Globus pallidus (tissue), 1 donor: Measurements from ENCODE around the gene SYNCRIP.
"Not testable (repeated sequence)": the region's sequence is repeated elsewhere in the genome, so short reads cannot be mapped to it uniquely, and the experiment has no call there.

ENCODE experiments used
- DNase-seq: peaks from one replicate; pipeline ENCODE4 v3.0.0-alpha.2; 2015; ENCODE audit warnings: low spot score

The SYNCRIP gene

GRCh38 chr6:85642774-85643536 lies at the start of gene SYNCRIP:
TSS of gene SYNCRIP (minus strand) at chr6:85642886. CDS start at chr6:85641439, 1,447 bp downstream.
- DNase-seq: peak; percentile 99

DNA sequence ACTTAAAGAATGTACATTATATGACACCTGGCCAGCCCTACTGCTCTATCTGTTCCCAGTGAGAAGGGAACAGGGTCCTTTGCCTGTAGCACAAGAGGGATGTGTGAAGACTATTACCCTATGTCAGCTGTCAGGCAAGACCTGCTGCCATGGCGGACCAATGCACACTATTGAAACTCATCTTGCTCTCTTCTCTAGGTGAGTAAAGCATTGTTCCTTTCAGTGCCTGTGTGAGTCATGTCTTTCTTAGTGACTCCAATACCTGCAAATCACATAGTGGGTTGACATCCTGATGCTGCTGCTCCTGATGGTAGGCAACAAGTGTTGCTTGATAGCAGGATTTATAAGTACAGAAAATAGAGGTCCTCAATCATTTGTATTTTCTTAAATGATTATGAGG lies 48.8 kb upstream of the SYNCRIP start:
- DNase-seq: no peak

GRCh38 chr6:85690071-85690470 lies 47.4 kb upstream of the SYNCRIP start:
- no peak for DNase-seq

DNA sequence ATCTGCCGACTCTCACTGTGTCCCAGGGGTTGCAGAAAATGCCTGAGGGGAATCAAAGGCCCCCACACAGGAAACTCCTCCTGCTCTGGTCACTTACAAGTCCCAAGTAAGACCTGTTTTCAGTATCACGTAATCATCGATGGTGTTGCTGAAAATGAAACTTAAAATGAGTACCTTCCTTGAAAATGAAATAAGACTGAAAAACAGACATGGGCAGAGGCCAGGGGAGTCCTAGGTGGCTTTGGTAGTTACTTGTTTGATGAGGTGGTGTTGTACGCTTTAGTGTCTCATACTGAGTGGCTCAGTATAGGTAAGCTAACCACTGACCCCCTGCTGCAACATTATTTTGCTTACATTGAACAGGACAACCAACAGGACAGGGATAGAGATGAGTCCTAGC lies 43.0 kb upstream of the SYNCRIP start:
- no peak for DNase-seq

DNA sequence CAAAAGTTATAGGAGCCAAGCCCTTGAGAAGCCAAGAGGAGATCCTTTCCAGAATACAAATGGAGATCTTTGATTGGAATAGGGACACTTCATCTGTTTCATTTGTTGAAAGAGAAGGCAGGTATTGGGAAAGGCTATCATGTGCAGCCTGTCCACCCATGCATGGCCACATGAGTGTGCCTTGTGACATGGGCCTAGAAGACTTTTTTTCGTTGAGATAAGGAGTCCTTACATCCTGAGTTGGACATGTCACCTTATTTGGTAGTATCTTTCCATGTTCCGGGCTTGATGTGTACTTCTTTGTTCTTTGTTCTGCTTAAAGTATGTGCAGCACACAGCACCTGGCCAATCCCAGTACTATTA lies 42.1 kb upstream of the SYNCRIP start:
- no peak for DNase-seq

DNA sequence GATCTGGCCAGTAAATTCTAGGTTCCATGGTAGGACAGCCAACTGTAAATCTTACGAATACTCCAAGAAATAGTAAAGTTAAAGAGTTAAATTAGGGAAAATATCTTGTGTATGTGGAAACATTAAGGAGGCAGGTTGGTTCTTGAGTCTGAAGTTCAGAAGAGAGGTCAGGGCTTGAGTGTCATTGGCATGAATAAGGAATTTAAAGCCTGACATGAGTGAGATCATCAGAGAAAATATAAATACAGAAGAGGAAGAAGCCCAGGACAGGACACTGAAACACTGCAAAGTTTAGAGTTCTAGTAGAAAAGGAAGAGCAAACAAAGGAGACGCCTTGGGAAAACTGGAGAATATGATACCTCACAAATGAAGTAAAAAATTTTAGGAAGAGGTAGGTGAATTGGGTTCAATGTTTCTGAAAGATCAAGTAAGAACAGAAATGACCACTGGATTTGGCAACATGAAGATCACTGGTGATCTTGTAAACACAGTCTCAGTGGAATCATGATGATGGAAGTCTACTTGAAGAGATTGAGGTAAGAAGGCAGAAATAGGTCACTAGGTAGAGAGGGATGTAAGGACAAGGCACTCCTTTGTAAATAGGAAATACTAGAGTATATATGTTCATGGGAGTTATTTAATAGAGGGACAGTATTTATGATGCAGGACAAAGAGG lies 41.6 kb upstream of the SYNCRIP start:
- DNase-seq: no peak

DNA sequence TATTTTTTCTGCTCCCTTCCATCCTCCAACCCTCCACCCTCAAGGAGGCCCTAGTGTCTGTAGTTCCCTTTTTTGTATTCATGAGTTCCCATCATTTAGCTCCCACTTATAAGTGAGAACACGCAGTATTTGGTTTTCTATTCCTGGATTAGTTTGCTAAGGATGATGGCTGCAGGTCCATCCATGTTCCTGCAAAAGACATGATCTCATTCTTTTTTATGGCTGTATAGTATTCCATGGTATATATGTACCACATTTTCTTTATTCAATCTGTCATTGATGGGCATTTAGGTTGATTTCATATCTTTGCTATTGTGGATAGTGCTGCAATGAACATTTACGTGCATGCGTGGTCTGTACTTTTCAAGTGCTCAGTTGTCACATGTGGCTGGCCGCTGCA lies 39.2 kb upstream of the SYNCRIP start:
- not testable (repeated sequence) for DNase-seq

DNA sequence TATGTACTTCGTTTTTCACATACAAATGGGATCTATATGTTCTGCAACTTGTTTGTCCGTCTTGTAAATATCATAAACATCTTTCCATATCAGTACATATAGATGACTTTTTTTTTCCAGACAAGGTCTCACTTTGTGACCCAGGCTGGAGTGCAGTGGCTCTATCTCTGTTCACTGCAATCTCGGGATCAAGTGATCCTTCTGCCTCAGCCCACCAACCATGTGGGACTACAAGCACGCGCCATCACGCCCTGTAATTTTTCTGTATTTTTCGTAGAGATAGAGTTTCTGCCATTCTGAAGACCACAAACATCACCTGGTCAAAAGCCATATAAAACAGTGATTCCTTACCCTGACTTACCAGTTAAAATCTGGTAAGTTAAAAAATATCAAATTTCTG lies 37.7 kb upstream of the SYNCRIP start:
- DNase-seq: no peak

DNA sequence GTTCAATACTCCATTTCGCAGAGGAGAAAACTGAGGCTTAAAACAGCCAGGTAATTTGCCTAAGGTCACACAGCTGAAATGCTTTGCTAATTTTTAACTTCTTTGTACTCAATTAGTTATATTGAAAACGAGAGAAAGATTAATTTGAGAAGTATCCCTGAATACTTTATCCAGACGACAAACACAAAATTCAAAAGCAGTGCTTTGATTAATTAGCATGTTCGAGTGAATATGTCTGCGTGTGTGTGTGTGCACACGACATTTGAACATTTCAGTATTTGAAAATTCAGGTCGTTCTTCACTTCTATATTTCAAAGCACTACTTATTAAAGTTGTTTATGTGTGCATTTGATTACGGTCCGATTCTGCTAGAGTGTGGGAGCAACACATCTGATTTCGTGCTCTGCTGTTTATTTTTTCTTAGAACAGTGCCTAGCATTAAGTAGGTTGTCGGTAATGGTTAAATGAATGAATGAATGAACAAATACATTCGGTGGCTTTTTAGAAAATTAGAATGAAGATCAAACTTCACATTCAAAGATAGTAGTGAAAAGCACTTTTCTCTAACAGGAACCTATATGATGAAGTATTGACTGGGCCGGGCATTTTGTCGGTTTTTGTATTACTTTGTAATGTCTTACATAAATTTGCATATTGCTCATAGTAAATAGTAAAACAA lies 36.9 kb upstream of the SYNCRIP start:
- no peak for DNase-seq

DNA sequence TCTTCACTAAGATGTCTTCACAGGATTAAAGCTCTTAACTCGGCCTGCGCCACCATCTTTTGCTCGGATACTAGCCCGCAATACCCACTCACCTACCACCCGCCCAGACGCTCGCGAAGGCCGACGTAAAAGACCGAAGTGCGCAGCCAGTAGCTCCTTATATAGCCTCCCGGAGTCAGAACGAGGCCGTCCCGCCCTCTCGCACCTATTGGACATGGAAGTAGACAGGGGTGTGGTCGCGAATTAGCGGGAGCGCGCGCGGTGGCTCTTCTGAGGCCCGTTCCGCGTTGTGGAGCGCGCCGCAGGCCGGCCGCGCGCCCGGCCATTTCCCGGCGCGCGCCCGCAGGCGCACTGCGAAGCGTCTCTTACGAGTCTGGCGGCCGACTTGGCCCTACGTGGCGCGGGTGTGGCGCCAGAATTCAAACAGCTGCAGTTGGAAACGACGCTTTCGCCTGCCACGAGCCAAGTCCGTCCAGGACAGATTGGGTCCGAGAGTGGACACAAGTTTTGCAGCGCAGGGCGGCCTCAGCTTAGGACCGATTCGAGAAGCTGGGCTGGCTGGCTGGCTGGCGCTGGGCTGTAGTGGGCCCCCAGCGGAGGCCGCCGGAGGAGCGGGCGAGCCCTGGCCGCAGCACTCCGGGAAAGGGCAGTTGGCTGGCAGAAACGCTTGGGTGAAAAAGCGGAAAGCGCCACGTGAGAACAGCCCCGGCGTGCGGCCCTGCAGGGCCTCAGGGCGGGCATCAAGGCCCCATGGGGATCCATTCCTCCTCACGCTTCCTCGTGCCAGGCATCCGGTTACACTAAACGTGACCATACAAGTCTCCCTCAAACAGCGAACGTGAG lies 36.1 kb upstream of the SYNCRIP start:
- peak; percentile 99 for DNase-seq

DNA sequence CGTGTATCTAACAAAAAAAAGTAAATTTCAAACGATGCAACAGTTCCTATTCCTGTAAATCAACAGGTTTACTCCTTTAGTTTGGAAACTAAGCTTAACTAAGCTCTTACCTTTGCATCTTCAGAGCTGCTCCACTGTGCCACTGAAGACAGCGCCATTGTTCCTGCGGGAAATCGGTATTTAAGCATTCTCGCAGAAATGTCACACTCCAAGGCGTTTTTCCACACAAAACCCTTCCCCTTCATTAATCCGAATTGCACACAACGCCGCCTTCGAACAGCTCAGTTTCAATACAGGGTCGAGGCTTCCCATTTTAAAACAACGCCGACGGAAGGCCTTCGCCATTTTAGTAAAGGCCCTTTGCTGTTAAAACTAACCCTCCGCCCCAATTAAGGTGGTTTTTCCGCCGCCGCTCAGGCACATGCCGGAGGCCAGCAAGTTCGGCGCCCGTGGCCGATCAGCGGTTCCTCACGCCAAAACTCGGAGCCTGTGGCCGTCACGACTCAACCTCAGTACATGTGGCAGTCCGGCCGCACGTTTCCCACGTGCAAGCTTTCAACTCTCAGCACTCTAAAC lies 35.4 kb upstream of the SYNCRIP start:
- peak; percentile 21 for DNase-seq

- DNase-seq: peak; percentile 66
These were observed 34.7 kb upstream of the SYNCRIP start for GRCh38 chr6:85677234-85677956.

DNA sequence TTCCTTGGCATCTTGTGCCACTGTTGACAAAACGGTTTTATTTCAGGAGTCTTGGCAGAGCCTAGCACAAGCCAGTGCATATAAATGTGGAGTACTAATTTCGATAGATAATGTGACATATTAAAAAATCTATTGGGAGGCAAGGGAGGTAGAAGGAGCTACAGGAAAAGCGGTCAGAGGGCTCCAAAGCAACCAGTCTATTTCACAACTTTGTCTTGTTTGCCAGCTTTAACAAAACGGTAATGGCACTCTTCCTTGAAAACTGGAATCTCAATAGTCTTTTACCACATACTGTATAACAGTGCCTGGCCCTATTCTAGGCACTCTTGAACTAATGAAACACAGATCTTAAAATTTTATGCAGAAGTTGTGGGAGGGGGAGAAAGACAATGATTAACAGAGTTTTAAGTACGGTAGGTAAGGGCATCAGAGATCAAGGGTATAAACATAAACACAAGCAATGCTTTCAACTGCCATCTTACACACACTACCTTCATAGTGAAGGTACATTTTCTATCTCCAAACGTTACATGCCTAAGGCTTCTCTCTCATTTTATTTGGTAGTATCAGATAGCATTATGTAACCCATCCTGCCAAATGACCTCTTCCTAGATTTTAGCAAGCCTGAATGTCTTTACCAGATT lies 33.5 kb upstream of the SYNCRIP start:
- no peak for DNase-seq

DNA sequence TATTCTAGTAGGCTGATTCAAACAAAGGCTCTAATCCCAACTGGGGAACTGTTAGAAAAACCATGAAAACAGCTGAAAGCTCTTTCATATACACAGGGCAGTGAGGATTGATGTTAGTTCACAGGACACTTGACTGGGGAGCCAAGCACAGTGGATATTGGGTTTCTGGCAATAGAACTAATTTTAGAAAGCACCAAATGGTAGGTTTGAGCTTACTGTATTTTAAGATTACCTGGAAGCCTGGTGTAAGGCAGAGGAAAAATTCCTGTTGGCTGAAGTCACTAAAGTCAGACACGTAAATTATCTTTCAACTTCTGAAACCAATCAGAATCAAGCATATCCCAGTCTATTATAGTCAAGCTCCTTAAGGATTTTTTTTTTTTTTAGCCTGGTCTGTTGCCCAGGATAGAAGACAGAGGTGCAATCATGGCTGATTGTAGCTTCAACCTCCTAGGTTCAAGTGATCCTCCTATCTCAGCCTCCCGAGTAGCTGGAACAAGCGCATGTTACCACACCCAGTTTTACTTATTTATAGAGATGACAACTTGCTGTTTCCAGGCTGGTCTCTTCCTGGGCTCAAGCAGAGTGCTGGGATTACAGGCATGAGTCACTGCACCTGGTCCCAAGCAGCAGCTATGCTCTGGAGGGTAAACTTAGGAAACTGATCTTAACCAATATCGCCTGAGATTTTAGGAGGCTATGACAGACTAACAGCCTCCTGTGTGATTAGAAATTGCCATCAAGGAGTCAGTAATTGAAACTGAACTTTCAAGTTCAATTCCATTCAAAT lies 32.5 kb upstream of the SYNCRIP start:
- no peak for DNase-seq

DNA sequence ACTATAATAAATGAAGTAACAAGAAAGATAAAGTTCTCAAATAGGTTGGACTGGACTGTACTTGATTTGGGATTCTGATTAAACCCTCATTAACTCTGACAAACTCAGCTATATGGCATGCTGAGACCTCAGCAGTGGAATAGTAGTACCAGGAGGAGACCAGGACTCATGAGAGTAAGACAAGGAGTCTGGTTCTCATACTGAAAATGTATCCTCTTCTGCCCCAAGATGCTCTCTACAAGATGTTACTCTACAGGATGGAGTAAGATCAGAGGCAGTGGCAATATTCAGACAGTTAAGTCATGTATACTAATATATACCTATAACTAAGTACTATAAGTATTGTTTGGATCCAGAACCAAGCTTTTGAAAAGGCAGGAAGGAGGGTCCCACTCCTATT lies 31.9 kb upstream of the SYNCRIP start:
- DNase-seq: no peak

- no peak for DNase-seq
These were observed 30.8 kb upstream of the SYNCRIP start for GRCh38 chr6:85673198-85674139.

DNA sequence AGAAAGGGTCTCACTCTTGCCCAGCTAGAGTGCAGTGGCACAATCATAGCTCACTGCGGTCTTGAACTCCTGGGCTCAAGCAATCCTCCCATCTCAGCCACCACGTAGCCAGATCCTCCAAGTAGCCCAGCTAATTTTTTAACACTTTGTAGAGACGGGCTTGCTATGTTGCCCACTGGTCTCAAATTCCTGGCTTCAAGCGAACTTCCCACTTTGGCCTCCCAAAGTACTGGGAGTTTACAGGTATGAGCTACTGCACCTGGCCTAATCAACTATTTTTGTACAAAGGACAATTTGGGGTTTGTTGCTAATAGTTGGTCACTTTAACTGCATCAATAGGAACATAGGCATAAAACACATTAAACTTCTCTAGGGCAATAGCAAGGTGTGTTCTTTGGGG lies 29.9 kb upstream of the SYNCRIP start:
- DNase-seq: no peak

GRCh38 chr6:85672050-85672449 lies 29.4 kb upstream of the SYNCRIP start:
- no peak for DNase-seq

- DNase-seq: no peak
These were observed 27.9 kb upstream of the SYNCRIP start for GRCh38 chr6:85670573-85670972.
